Mesenchymal stem cell (in vitro differentiated cells and primary cell): ENCODE measurements around the gene MRC2.

Experiments
- DNase-seq: peaks from one replicate; pipeline ENCODE4 v3.0.0-alpha.2; 2013
- H2AFZ ChIP-seq: one replicate; pipeline ENCODE4 v1.6.1; 2013; ENCODE audit warnings: low read depth, mild to moderate bottlenecking, control low read depth, inconsistent platforms, low read length, moderate library complexity
- H2AK5ac ChIP-seq: 2 replicates; pipeline ENCODE4 v1.6.1; 2013; ENCODE audit warnings: low read length, moderate library complexity, mild to moderate bottlenecking, inconsistent platforms; ENCODE audit not compliant: severe bottlenecking
- H2BK120ac ChIP-seq: one replicate; pipeline ENCODE4 v1.6.1; 2013; ENCODE audit warnings: low read depth, mild to moderate bottlenecking, inconsistent platforms, low read length, moderate library complexity
- H2BK12ac ChIP-seq, 2 experiments: one replicate each; pipeline ENCODE4 v1.6.1; 2013; ENCODE audit warnings: inconsistent platforms in 2 of 2, low read length in 2 of 2, mild to moderate bottlenecking in 2 of 2, moderate library complexity in 2 of 2, control low read depth in 1 of 2
- H2BK15ac ChIP-seq: one replicate; pipeline ENCODE4 v1.6.1; 2013; ENCODE audit warnings: mild to moderate bottlenecking, low read depth, inconsistent platforms; ENCODE audit not compliant: poor library complexity, severe bottlenecking
- H2BK5ac ChIP-seq: 2 replicates; pipeline ENCODE4 v1.6.1; 2013; ENCODE audit warnings: low read depth, mild to moderate bottlenecking, low read length, control low read depth, inconsistent platforms; ENCODE audit not compliant: poor library complexity, severe bottlenecking
- H3K14ac ChIP-seq, 2 experiments: one replicate each; pipeline ENCODE4 v1.6.1; 2013; ENCODE audit warnings: inconsistent platforms in 2 of 2, low read length in 2 of 2, control low read depth in 1 of 2, mild to moderate bottlenecking in 1 of 2, moderate library complexity in 1 of 2
- H3K18ac ChIP-seq, 2 experiments: one replicate each; pipeline ENCODE4 v1.6.1; 2013; ENCODE audit warnings: inconsistent platforms in 2 of 2, low read length in 2 of 2, control low read depth in 1 of 2, low read depth in 1 of 2, mild to moderate bottlenecking in 1 of 2
- H3K23ac ChIP-seq, 2 experiments: one replicate each; pipeline ENCODE4 v1.6.1; 2013; ENCODE audit warnings: inconsistent platforms in 2 of 2, low read length in 2 of 2, mild to moderate bottlenecking in 2 of 2, moderate library complexity in 2 of 2, control low read depth in 1 of 2
- H3K27ac ChIP-seq: 2 replicates; pipeline ENCODE4 v1.5.1; 2013; ENCODE audit warnings: mild to moderate bottlenecking, moderate library complexity, low read length, control low read depth, inconsistent platforms; ENCODE audit not compliant: poor library complexity, severe bottlenecking
- H3K27me3 ChIP-seq, 2 experiments: 2 replicates each; pipeline versions ENCODE4 v1.6.1 to v1.7.0; 2013; ENCODE audit warnings: low read length in 2 of 2, mild to moderate bottlenecking in 2 of 2, moderate library complexity in 2 of 2, control low read depth in 1 of 2, inconsistent platforms in 1 of 2; ENCODE audit not compliant: control insufficient read depth in 1 of 2, insufficient read depth in 1 of 2
- H3K36me3 ChIP-seq, 2 experiments: 2 replicates each; pipeline versions ENCODE4 v1.6.1 to v1.7.0; 2013; ENCODE audit warnings: low read length in 2 of 2, control low read depth in 1 of 2, inconsistent platforms in 1 of 2, low read depth in 1 of 2, mild to moderate bottlenecking in 1 of 2; ENCODE audit not compliant: insufficient read depth in 2 of 2, control insufficient read depth in 1 of 2
- H3K4ac ChIP-seq, 2 experiments: one replicate each; pipeline ENCODE4 v1.6.1; 2013; ENCODE audit warnings: inconsistent platforms in 2 of 2, low read length in 2 of 2, mild to moderate bottlenecking in 2 of 2, moderate library complexity in 2 of 2, control low read depth in 1 of 2, low read depth in 1 of 2
- H3K4me1 ChIP-seq: 2 replicates; pipeline ENCODE4 v1.6.1; 2013; ENCODE audit warnings: low read depth, low read length, control low read depth; ENCODE audit not compliant: control insufficient read depth, insufficient read depth
- H3K4me2 ChIP-seq: 2 replicates; pipeline ENCODE4 v1.6.1; 2013; ENCODE audit warnings: low read length, mild to moderate bottlenecking, inconsistent platforms; ENCODE audit not compliant: poor library complexity, severe bottlenecking
- H3K4me3 ChIP-seq, 2 experiments: 2 replicates each; pipeline versions ENCODE4 v1.5.1 to v1.7.0; 2013; ENCODE audit warnings: low read length in 2 of 2, mild to moderate bottlenecking in 2 of 2, control low read depth in 1 of 2, low read depth in 1 of 2; ENCODE audit not compliant: insufficient read depth in 1 of 2
- H3K79me1 ChIP-seq: replicated peaks from 2 replicates; pipeline ENCODE4 v1.6.1; 2013; ENCODE audit warnings: mild to moderate bottlenecking, control low read depth, low read length, inconsistent platforms; ENCODE audit not compliant: poor library complexity, severe bottlenecking
- H3K9ac ChIP-seq: 2 replicates; pipeline ENCODE4 v1.7.0; 2013; ENCODE audit warnings: mild to moderate bottlenecking, low read length, moderate library complexity
- H3K9me3 ChIP-seq: 2 replicates; pipeline ENCODE4 v1.7.0; 2013; ENCODE audit warnings: mild to moderate bottlenecking, low read length; ENCODE audit not compliant: control insufficient read depth
- H4K8ac ChIP-seq: one replicate; pipeline ENCODE4 v1.6.1; 2013; ENCODE audit warnings: inconsistent platforms, mild to moderate bottlenecking, low read length, moderate library complexity
- H4K91ac ChIP-seq: one replicate; pipeline ENCODE4 v1.6.1; 2013; ENCODE audit warnings: mild to moderate bottlenecking, low read length, inconsistent platforms
- WGBS: methylation state at CpG from one replicate; pipeline ENCODE4 v1.1.7; 2013; ENCODE audit warnings: mixed read lengths; 5-methylcytosine and 5-hydroxymethylcytosine counted together

MRC2 gene

DNA sequence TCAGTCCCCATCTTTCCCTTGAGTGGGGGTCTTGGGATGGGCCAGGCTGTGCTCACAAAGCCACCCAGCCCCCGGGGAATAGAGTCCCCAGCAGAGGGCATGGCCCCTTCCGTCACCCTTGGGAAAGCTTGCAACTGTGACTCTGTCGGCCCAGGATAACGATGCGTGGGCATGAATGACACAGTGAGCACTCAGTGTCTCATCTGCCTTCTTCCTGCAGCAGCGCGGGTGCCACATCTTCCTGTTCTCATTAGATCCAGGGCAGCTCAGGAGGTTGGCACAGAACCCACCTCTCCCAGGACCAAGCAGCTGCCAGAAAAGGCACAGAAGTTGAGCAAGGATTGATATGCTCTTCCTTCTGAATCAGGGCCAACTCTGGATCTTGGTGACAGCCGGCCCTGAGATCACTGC lies 84.7 kb downstream of the MRC2 start:
- H3K9ac ChIP-seq, result no peak overlapping the region
- no peak overlapping the region for H3K27ac ChIP-seq
- H4K91ac ChIP-seq, result no peak overlapping the region
- H2BK5ac ChIP-seq, result no peak overlapping the region
- H3K79me1 ChIP-seq, result peaks cover under 1% of the 10 kb centered on the region
- H3K18ac ChIP-seq, result no peak overlapping the region
- no peak overlapping the region for H3K23ac ChIP-seq
- H3K4me1 ChIP-seq, result peaks cover 8% of the 10 kb centered on the region
- no peak overlapping the region for H3K4me2 ChIP-seq
- H2BK12ac ChIP-seq, result no peak overlapping the region
- WGBS, result 94% methylated on average over 8 of the region's 8 CpGs
- peak overlapping the region; percentile 21 for H2AK5ac ChIP-seq
- peaks cover 19% of the 10 kb centered on the region for H3K9me3 ChIP-seq
- no peak for DNase-seq
- H2BK15ac ChIP-seq, result no peak overlapping the region
- H3K36me3 ChIP-seq, result no peaks in the 10 kb centered on the region
- no peak overlapping the region for H3K4me3 ChIP-seq
- H4K8ac ChIP-seq, result peak overlapping the region; percentile 46
- no peak overlapping the region for H2AFZ ChIP-seq
- no peak overlapping the region for H3K14ac ChIP-seq
- no peaks in the 10 kb centered on the region for H3K27me3 ChIP-seq
- H3K4ac ChIP-seq, result no peak overlapping the region
- no peak overlapping the region for H2BK120ac ChIP-seq

DNA sequence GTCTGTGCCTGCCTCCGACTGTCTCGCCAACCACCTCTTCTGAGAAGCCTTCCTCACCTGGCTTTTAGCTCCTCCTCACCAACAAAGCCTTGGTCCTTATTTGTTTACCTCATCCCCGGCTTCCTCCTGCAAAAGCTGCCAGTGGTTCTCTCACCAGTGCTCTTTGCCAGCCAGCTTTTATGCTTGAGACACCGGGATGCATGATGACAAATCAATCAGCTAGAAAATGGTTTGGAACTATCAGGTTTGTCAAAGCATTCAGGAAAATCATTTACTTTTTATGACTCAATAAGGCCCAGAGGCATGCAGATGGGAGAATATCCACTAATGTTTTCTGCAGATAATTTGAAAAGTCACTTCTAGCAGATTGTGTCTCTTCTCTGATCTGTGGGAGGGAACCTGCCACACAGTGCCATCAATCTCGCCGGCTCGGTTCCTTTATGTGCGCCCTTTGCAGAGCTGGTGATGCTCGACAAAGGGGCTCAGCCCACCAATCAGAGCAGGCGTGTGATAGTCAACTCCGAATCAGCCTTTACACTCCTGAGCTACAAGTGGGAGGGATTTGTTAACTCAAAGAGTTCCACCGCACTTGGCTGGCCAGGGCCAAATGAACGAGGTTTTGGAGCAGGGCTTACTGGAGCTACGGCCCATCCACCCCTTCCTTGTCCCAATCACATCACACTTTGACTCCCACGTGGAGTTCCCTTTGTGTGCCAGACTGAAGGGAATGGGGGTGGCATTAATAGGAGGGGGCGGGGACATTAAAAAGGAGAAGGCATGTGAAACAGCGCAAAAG lies 85.8 kb downstream of the MRC2 start:
- WGBS, result 95% methylated on average over 11 of the region's 17 CpGs
- Histone ChIP-seq H3K4me2 (no peak overlapping the region), H3K4me3 (no peak overlapping the region)

DNA sequence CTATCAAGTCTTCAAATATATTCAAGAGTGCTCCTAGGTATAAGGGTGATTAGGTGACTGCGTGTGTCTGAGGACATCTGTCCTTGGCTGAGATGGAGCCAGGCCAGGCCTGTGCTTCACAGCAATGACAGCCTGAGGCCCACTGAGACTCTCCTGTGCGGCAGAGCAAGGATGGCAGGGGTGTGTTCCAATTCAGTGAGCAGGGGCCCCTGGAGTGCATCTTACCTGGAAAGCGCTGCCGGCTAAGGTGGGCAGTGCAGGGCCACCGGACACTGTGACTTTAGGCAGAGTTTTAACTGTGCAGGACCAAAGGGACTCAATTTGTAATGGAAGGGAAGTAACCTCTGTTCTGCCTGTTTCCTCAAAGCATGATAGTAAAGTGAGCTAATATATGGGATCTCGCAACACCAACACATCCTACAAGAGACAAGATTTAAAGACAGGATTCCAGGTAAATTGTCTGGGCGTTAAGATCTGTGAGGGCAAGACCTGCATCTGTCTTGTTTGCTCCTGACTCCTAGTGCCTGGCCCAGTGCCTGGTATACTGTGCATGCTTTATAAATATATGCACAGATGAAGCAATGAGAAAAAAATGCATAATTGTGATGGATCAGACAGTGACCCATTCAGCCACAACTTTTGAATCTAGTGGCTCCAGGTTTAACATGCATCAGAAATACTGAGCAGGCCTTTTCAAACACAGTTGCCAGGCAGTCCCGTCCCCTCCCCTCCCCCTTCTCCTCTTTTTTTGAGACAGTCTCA lies 86.7 kb downstream of the MRC2 start:
- Histone ChIP-seq H3K23ac (no peak overlapping the region), H4K91ac (no peak overlapping the region), H3K4me1 (peaks cover 10% of the 10 kb centered on the region), H3K14ac (no peak overlapping the region), H3K27me3 (peaks cover 0 to 5% of the 10 kb centered on the region in 2 experiments), H4K8ac (no peak overlapping the region), H2BK12ac (no peak overlapping the region), H3K9me3 (peaks cover 6% of the 10 kb centered on the region), H3K4ac (no peak overlapping the region), H3K4me3 (no peak overlapping the region), H2AFZ (no peak overlapping the region), H3K9ac (no peak overlapping the region), H3K79me1 (no peaks in the 10 kb centered on the region), H2BK5ac (no peak overlapping the region), H3K4me2 (no peak overlapping the region), H3K27ac (no peak overlapping the region), H2BK15ac (no peak overlapping the region), H3K36me3 (no peaks in the 10 kb centered on the region), H3K18ac (no peak overlapping the region), H2BK120ac (no peak overlapping the region), H2AK5ac (no peak overlapping the region)
- DNase-seq, result no peak
- 92% methylated on average over 6 of the region's 8 CpGs for WGBS

More for the DNA sequence above, 85.8 kb downstream of the MRC2 start:
- Histone ChIP-seq H2BK15ac (no peak overlapping the region), H3K36me3 (no peaks in the 10 kb centered on the region), H2BK120ac (no peak overlapping the region), H3K14ac (no peak overlapping the region), H2BK12ac (no peak overlapping the region), H3K23ac (no peak overlapping the region), H3K27me3 (no peaks in the 10 kb centered on the region), H2BK5ac (no peak overlapping the region), H4K8ac (no peak overlapping the region), H3K4me1 (peaks cover 8% of the 10 kb centered on the region), H3K27ac (no peak overlapping the region), H3K9ac (no peak overlapping the region), H3K18ac (no peak overlapping the region), H3K79me1 (no peaks in the 10 kb centered on the region), H3K4ac (no peak overlapping the region), H2AK5ac (no peak overlapping the region), H4K91ac (no peak overlapping the region), H2AFZ (no peak overlapping the region), H3K9me3 (peaks cover 14% of the 10 kb centered on the region)
- DNase-seq, result no peak

DNA sequence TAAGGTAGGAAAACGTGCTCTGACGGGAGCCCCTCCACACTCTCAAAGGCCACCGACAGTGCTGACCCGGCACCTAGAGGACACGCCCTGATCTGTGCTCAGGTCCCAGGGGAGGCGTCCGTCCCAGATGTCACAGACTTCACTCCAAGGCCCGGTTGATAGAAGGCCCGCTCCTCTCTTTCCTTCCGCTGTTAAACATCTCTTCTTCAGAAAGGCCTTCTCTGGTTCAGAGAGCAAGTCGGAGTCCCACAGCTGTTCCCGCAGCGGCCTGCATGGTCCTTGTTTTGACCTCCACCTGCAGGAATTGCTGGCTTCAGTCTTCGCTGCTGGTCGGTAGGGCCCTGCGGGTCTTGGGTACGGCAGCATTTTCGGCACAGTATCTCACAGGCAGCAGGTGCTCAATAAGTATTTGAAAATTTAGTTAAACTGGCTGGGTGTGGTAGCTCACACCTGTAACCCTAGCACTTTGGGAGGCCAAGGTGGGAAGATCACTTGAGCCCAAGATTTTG lies 88.5 kb downstream of the MRC2 start:
- WGBS, result 97% methylated on average over 18 of the region's 18 CpGs
- Histone ChIP-seq H3K27ac (no peak overlapping the region), H3K14ac (no peak overlapping the region), H2AFZ (no peak overlapping the region), H3K36me3 (no peaks in the 10 kb centered on the region), H3K4ac (no peak overlapping the region), H2BK5ac (peak overlapping the region; percentile 21), H3K18ac (no peak overlapping the region), H3K27me3 (peaks cover 0 to 7% of the 10 kb centered on the region in 2 experiments), H2BK120ac (no peak overlapping the region), H3K9me3 (no peaks in the 10 kb centered on the region), H2BK15ac (no peak overlapping the region), H4K8ac (no peak overlapping the region), H3K4me1 (peaks cover 10% of the 10 kb centered on the region), H3K9ac (no peak overlapping the region), H3K4me3 (no peak overlapping the region), H2AK5ac (peak overlapping the region; percentile 31), H3K23ac (no peak overlapping the region), H4K91ac (no peak overlapping the region), H3K4me2 (no peak overlapping the region), H3K79me1 (no peaks in the 10 kb centered on the region), H2BK12ac (no peak overlapping the region)
- DNase-seq, result no peak
